A549 (cell line): ENCODE measurements around the gene ELOVL6. TPM values are rescaled to one million over a fixed set of nuclear protein-coding genes. Genes with fewer than 3 reads are reported as not detected.

Experiments
- ATAC-seq, 2 experiments: fragments of 200-7000 bp in 1 of 2; fragments of >200 bp in 1 of 2; cut with Nextera tagmentation in 1 of 2; cut with Tn5 transposase in 1 of 2; 3 replicates each; pipeline versions ENCODE4 v1.8.0 to v1.9.1; 2018 to 2020; ENCODE audit warnings: mild to moderate bottlenecking in 1 of 2, moderate library complexity in 1 of 2
- CTCF ChIA-PET: fragments of 300-600 bp; sonication (Branson Sonifier 250); formaldehyde crosslinking; extraction: SDS; loops from one replicate; lab custom pipeline; 2021; ENCODE audit warnings: antibody characterized with exemption, inconsistent platforms; lab: Yijun Ruan, JAX
- POLR2A ChIA-PET: fragments of 350-600 bp; formaldehyde crosslinking; extraction: SDS; loops from one replicate; lab custom pipeline; 2021; ENCODE audit warnings: antibody characterized with exemption, inconsistent platforms; lab: Yijun Ruan, JAX
- DNase-seq, 2 experiments: peaks; one replicate each; pipeline versions ENCODE4 v3.0.0 to v3.0.0-alpha.2; 2011 to 2016; ENCODE audit warnings: low read depth in 1 of 2, low spot score in 1 of 2
- FAIRE-seq: peaks from 2 replicates; lab custom pipeline; 2011; peaks lifted over from hg19 to GRCh38; lab: Jason Lieb, UNC
- H3K27ac ChIP-seq, 2 experiments: fragments of >200 bp; sonication (Bioruptor Twin); formaldehyde crosslinking; 3 replicates each; pipeline ENCODE4 v1.5.1; 2016 to 2017
- H3K4me1 ChIP-seq: fragments of >200 bp; sonication (Bioruptor Twin); formaldehyde crosslinking; 3 replicates; pipeline ENCODE4 v1.6.1; 2016
- H3K4me2 ChIP-seq: fragments of >200 bp; sonication (Bioruptor Twin); formaldehyde crosslinking; 3 replicates; pipeline ENCODE4 v1.6.1; 2016
- H3K4me3 ChIP-seq: fragments of >200 bp; sonication (Bioruptor Twin); formaldehyde crosslinking; 3 replicates; pipeline ENCODE4 v1.5.1; 2016
- H3K9me3 ChIP-seq: fragments of >200 bp; sonication (Bioruptor Twin); formaldehyde crosslinking; 3 replicates; pipeline ENCODE4 v1.6.1; 2016
- CTCF ChIP-seq: fragments of >200 bp; sonication (Bioruptor Twin); formaldehyde crosslinking; IDR thresholded peaks from 3 replicates; pipeline ENCODE4 v1.5.1; 2016
- EHMT2 ChIP-seq: fragments of 200-600 bp; sonication (generic); IDR thresholded peaks from 2 replicates; pipeline ENCODE4 v1.6.1; 2016; ENCODE audit warnings: antibody characterized with exemption, low read depth, mild to moderate bottlenecking, moderate library complexity
- ESRRA ChIP-seq: fragments of 150-350 bp; IDR thresholded peaks from 2 replicates; pipeline ENCODE4 v1.6.1; 2014; ENCODE audit warnings: mild to moderate bottlenecking, low read length, borderline replicate concordance
- HDAC2 ChIP-seq: fragments of 200-600 bp; sonication (generic); IDR thresholded peaks from 2 replicates; pipeline ENCODE4 v1.6.1; 2016
- HOXA7 ChIP-seq: fragments of 250-450 bp; sonication (Bioruptor Pico); IDR thresholded peaks from 2 replicates; pipeline ENCODE4 v1.5.0; 2020; ENCODE audit warnings: mild to moderate bottlenecking, moderate library complexity
- HOXB13 ChIP-seq: fragments of 250-450 bp; sonication (Bioruptor Pico); IDR thresholded peaks from 2 replicates; pipeline ENCODE4 v1.5.0; 2020; ENCODE audit warnings: low read depth, mild to moderate bottlenecking, moderate library complexity
- HOXB5 ChIP-seq: fragments of 250-450 bp; sonication (Bioruptor Pico); IDR thresholded peaks from 2 replicates; pipeline ENCODE4 v1.5.0; 2020; ENCODE audit warnings: mild to moderate bottlenecking, moderate library complexity
- JUN ChIP-seq, 2 experiments: fragments of >200 bp; sonication (Bioruptor Twin); formaldehyde crosslinking; IDR thresholded peaks; 2 replicates in 1 of 2; 3 replicates in 1 of 2; pipeline ENCODE4 v1.6.1; 2016 to 2017
- KDM5A ChIP-seq: fragments of 200-600 bp; sonication (generic); IDR thresholded peaks from 2 replicates; pipeline ENCODE4 v1.6.1; 2016; ENCODE audit warnings: antibody characterized with exemption, mild to moderate bottlenecking
- MYC ChIP-seq: IDR thresholded peaks from 2 replicates; pipeline ENCODE4 v1.6.1; 2012; ENCODE audit warnings: mild to moderate bottlenecking, inconsistent platforms, low read length, improper control_type of control experiment, borderline replicate concordance
- PHF8 ChIP-seq: fragments of 200-600 bp; sonication (generic); IDR thresholded peaks from 2 replicates; pipeline ENCODE4 v1.6.1; 2016; ENCODE audit warnings: low read depth, mild to moderate bottlenecking, antibody characterized with exemption, moderate library complexity, borderline replicate concordance
- POLR2AphosphoS2 ChIP-seq: conservative IDR thresholded peaks from 2 replicates; pipeline ENCODE4 v1.6.1; 2012; ENCODE audit warnings: low read length, improper control_type of control experiment, inconsistent platforms
- RARB ChIP-seq: fragments of 250-450 bp; sonication (Bioruptor Pico); IDR thresholded peaks from 2 replicates; pipeline ENCODE4 v1.8.0; 2021; ENCODE audit warnings: mild to moderate bottlenecking, moderate library complexity
- REST ChIP-seq: fragments of 200-600 bp; sonication (generic); IDR thresholded peaks from 2 replicates; pipeline ENCODE4 v1.6.1; 2016; ENCODE audit warnings: antibody characterized with exemption, mild to moderate bottlenecking, moderate library complexity
- RNF2 ChIP-seq: fragments of 200-600 bp; sonication (generic); IDR thresholded peaks from 2 replicates; pipeline ENCODE4 v1.6.1; 2016; ENCODE audit warnings: low read depth, mild to moderate bottlenecking, antibody characterized with exemption, moderate library complexity, borderline replicate concordance
- SMC3 ChIP-seq: fragments of >200 bp; sonication (Bioruptor Twin); formaldehyde crosslinking; IDR thresholded peaks from 3 replicates; pipeline ENCODE4 v1.6.1; 2018; ENCODE audit warnings: inconsistent platforms
- TFCP2L1 ChIP-seq: fragments of 250-450 bp; sonication (Bioruptor Pico); IDR thresholded peaks from 2 replicates; pipeline ENCODE4 v1.5.0; 2021; ENCODE audit warnings: mild to moderate bottlenecking
- ZFP36 ChIP-seq: fragments of 450-650 bp; IDR thresholded peaks from 2 replicates; pipeline ENCODE4 v1.6.1; 2014; ENCODE audit warnings: borderline replicate concordance; ENCODE audit not compliant: partially characterized antibody
- ZNF302 ChIP-seq: fragments of 250-450 bp; sonication (Bioruptor Pico); IDR thresholded peaks from 2 replicates; pipeline ENCODE4 v1.9.0; 2021; ENCODE audit warnings: inconsistent platforms, mild to moderate bottlenecking, moderate library complexity
- WGBS: methylation state at CpG from one replicate; pipeline ENCODE4 v1.1.6; 2017; ENCODE audit errors: missing lambda C conversion rate; 5-methylcytosine and 5-hydroxymethylcytosine counted together
- polyA plus RNA-seq, 4 experiments: library from polyadenylated mRNA; depleted of rRNA in 3 of 4; stranded (reverse); fragments of >200 nt; fragmentation: RNase III in 1 of 4; extraction: RNeasy Plus Mini Kit Qiagen cat#74134 plus additional on column Dnase treatment in 1 of 4; gene quantifications; 2 replicates in 3 of 4; 3 replicates in 1 of 4; pipeline ENCODE4 v1.2.3, GENCODE V29; 2011 to 2017
- TF ChIP-seq, protein P1 (sequence below): IDR thresholded peaks from 2 replicates; pipeline ENCODE4 v1.6.1; 2012; ENCODE audit warnings: low read depth, borderline replicate concordance

ELOVL6 gene
- polyA plus RNA-seq, 2 of the 4 experiments (the other 2 are of a cell fraction), result 22.0 to 26.8 TPM

GRCh38 chr4:110025718-110026117 lies 172.7 kb downstream of the ELOVL6 start:
- WGBS, result 79% methylated on average over 3 of the region's 3 CpGs
- TF ChIP-seq TFCP2L1 (CRISPR knock-in tag), result no peak
- no peak for TF ChIP-seq CTCF
- TF ChIP-seq, protein P1, sequence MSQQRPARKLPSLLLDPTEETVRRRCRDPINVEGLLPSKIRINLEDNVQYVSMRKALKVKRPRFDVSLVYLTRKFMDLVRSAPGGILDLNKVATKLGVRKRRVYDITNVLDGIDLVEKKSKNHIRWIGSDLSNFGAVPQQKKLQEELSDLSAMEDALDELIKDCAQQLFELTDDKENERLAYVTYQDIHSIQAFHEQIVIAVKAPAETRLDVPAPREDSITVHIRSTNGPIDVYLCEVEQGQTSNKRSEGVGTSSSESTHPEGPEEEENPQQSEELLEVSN, result no peak
- no peak for TF ChIP-seq RARB (CRISPR knock-in tag)
- no peak for TF ChIP-seq POLR2AphosphoS2
- TF ChIP-seq ZNF302 (CRISPR knock-in tag), result no peak
- no peak for TF ChIP-seq RNF2
- TF ChIP-seq MYC, result no peak
- no peak for TF ChIP-seq ESRRA
- TF ChIP-seq HDAC2, result no peak
- DNase-seq (no peak), ATAC-seq (no peak), FAIRE-seq (no peak)
- Histone ChIP-seq H3K27ac (no peak overlapping the region), H3K9me3 (no peaks in the 10 kb centered on the region), H3K4me3 (no peak overlapping the region), H3K4me1 (no peaks in the 10 kb centered on the region), H3K4me2 (no peak overlapping the region)
- CTCF ChIA-PET, result interaction anchor here (0.8 kb wide), 1 partner anchor 19 kb away, joined by 4 read pairs; no protein-coding TSS in a partner anchor
- POLR2A ChIA-PET, result no interaction called here

GRCh38 chr4:110025056-110025455 lies 173.4 kb downstream of the ELOVL6 start:
- CTCF ChIA-PET, result no interaction called here
- DNase-seq, result no peak
- FAIRE-seq, result no peak
- 0 out of 3 replicates have a peak, but pooled peaks cover 3% of the 10 kb centered on the region for H3K4me1 ChIP-seq
- H3K9me3 ChIP-seq, result no peaks in the 10 kb centered on the region
- POLR2A ChIA-PET, result no interaction called here
- TF ChIP-seq ZFP36 (no peak), RNF2 (no peak), REST (no peak), SMC3 (no peak), JUN (IDR thresholded peaks at IDR 0.05) (no peak), PHF8 (no peak), HDAC2 (no peak), HOXA7 (CRISPR knock-in tag) (no peak), HOXB5 (CRISPR knock-in tag) (no peak), EHMT2 (no peak), HOXB13 (CRISPR knock-in tag) (no peak), KDM5A (no peak), RARB (CRISPR knock-in tag) (no peak), ZNF302 (CRISPR knock-in tag) (no peak)
- TF ChIP-seq, protein P1, result no peak
- H3K27ac ChIP-seq, result no peak overlapping the region
- no peak overlapping the region for H3K4me2 ChIP-seq
- no peak for ATAC-seq
- WGBS, result 88% methylated on average over 1 of the region's 1 CpG
- no peak overlapping the region for H3K4me3 ChIP-seq
